ENCODE results near the gene MSI2.

MSI2 gene

DNA sequence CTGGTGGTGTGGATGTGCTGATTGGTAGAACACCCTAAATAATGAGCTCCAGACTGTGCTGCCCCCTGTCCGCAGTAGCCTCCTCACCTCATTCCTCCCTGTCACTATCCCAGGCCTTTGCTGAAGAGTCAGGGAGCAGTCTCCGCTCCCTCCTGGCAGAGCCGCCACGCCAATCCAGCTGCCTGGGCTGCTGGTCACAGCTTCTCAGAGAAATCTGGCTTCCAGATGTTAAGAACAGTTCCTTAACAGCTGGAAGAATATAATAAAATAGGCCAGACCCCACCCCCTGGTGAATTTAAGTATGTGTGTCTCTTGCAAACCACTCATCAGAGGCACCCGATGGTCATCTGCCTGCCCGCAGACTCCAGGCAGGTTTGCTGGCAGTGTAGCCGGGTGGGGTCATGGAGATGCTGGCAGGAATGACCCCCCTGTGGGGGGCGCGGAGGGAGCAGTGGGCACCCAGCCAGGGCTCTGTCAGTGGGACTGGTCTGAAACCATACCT is 327.8 kb downstream of the MSI2 start:
- no peak overlapping the region for H3K4me3 ChIP-seq (ENCODE audit: low read length)
- no peak for DNase-seq (ENCODE audit: low read depth)
- TF ChIP-seq, protein P1, sequence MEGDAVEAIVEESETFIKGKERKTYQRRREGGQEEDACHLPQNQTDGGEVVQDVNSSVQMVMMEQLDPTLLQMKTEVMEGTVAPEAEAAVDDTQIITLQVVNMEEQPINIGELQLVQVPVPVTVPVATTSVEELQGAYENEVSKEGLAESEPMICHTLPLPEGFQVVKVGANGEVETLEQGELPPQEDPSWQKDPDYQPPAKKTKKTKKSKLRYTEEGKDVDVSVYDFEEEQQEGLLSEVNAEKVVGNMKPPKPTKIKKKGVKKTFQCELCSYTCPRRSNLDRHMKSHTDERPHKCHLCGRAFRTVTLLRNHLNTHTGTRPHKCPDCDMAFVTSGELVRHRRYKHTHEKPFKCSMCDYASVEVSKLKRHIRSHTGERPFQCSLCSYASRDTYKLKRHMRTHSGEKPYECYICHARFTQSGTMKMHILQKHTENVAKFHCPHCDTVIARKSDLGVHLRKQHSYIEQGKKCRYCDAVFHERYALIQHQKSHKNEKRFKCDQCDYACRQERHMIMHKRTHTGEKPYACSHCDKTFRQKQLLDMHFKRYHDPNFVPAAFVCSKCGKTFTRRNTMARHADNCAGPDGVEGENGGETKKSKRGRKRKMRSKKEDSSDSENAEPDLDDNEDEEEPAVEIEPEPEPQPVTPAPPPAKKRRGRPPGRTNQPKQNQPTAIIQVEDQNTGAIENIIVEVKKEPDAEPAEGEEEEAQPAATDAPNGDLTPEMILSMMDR (IDR thresholded peaks at IDR 0.05; ENCODE audit: insufficient read depth, low read depth, low read length, missing control alignments), result no peak

DNA sequence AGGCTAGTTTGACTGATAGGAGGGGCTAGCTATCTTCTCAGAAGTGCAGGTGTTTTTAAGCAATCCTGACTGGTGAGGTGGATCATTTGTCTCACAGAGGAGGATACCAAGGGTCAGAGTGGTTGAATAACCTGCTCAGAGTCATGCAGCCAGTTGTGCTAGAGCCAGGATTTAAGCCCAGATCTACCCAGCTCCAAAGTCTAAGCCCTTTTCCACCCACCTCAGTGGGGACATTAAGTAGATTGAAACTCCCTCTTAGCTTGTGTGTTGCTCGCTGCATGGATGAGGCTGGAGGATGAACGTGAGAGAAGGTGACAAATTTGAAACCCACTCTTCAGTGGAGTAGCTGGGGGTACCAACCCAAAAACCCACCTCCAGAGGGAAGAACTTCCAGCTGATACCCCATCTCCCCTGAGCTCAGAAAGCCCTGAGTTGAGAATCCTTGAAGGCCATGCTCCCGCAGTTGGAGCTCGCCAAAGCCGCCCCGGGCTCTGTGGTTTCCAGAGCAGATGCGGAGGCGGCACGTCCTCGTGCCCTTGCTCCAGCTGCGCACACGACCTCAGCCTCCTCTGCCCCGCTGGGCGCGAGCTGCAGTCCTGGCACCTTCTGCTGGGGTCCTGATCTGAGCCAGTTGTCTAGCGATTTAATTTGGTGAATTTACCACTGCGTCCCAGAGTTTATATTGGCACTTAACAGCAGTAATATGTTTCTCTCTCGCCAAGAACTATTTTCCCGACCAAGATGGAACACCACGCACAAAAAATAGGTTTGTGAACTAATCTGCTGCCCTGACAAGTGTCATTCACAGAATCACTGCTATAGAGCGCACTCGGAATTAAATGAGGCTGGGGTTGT is 329.2 kb downstream of the MSI2 start:
- H3K4me3 ChIP-seq (ENCODE audit: low read length), result no peak overlapping the region
- DNase-seq (ENCODE audit: low read depth), result no peak
- TF ChIP-seq, protein P1 (IDR thresholded peaks at IDR 0.05; ENCODE audit: insufficient read depth, low read depth, low read length, missing control alignments), result no peak

DNA sequence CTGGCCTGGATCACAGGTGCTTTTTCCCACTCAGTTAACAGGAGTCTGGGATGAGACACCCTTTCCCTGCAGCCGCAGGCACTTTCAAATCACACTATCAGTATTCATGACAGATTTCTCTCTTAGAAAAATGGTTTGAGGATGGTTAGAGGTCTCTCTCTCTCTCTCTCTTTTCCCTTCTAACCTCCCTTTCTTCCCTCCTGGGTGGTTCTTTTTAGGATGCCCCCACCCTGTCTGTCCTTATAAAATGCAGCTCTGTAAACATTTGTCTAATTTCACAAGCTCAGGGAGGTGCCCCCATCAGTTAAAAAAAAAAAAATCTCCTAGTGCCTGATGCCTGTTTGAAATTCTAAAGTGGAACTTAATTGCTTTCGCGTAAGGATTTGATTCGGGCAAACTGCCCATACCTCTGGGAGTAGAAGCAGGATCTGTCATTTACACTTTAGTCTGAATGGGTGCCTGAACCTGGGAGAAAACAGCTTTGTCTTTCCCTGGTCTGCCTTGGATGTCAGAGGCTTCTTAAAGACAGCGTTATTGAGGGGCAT is 329.9 kb downstream of the MSI2 start:
- no peak for DNase-seq (ENCODE audit: low read depth)
- no peak overlapping the region for H3K4me3 ChIP-seq (ENCODE audit: low read length)
- TF ChIP-seq, protein P1 (IDR thresholded peaks at IDR 0.05; ENCODE audit: insufficient read depth, low read depth, low read length, missing control alignments), result no peak

DNA sequence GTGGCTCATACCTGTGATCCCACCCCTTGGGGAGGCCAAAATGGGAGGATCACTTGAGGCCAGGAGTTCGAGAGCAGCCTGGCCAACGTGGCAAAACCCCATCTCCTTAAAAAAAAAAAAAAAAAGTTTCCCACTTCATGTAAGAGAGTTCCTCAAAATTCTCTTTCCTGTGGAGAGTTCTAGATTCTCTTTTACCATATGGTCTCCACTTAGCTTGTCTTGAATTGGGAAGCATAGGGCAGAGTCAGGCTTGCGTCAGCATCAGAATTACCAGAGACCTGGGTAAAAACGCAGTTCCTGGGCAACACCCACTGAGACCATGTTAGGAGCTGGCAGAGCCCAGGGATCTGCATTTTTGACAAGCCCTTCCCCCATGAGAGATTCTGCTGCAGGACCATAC is 330.4 kb downstream of the MSI2 start:
- DNase-seq (ENCODE audit: low read depth), result no peak
- H3K4me3 ChIP-seq (ENCODE audit: low read length), result no peak overlapping the region
- TF ChIP-seq, protein P1 (IDR thresholded peaks at IDR 0.05; ENCODE audit: insufficient read depth, low read depth, low read length, missing control alignments), result no peak

DNA sequence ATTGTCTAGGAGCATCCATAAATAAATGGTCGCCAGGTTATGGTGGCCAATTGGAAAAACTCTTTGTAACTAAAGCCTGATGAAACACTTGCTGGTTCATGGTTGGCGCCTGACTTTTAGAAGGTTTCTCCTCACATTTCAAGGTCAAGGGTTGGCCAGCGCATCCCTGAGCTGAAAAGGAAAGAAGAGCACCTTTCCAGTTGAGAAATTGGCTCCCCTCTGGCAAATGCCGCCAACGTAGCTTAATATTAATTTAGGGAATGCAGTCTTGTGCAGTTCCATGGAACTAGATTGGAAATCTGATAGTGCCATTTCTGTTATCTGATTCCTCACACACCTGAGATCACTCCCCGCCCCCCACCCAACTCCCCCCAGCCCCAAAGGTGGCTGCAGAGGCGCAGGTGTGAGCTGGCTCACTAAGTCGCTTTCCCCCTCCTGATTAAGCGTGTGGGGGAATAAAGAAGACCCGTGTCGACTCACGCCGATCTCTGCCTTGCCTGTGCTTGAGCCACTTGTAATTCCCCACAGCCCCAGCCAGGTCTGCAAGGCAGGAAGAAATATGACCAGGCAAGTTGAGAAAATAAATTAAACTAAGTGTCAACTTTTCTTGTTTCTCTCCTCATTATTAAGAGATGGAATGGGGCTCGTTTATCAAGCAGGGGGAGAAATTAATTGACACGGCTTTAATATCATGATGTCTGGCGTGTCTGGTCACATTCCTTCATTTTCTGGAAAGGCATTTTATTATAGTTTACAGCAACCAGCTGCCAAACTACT is 331.1 kb downstream of the MSI2 start:
- DNase-seq (ENCODE audit: low read depth), result no peak
- no peak overlapping the region for H3K4me3 ChIP-seq (ENCODE audit: low read length)
- TF ChIP-seq, protein P1 (IDR thresholded peaks at IDR 0.05; ENCODE audit: insufficient read depth, low read depth, low read length, missing control alignments), result no peak

DNA sequence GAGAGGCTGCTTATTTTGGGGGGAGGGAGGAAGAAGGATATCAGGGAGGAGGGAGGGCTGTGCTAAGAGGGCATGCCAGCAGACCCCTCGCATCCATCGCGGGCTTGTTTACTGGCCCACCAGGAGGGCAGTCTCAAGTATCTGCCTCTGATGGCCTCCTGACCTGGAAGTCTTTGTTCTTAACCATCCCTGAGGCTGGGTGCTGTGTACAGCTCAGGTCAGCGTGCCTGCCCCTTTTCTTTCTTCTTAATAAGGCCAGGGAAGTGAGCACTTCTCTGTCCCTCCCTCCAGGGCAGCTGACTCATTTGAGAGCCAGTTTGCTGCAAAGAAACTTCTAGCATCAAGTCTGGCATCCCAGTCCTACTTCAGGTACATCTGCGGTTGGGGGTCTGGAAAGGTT is 331.8 kb downstream of the MSI2 start:
- H3K4me3 ChIP-seq (ENCODE audit: low read length), result no peak overlapping the region
- TF ChIP-seq, protein P1 (IDR thresholded peaks at IDR 0.05; ENCODE audit: insufficient read depth, low read depth, low read length, missing control alignments), result no peak
- peak; percentile 36 for DNase-seq (ENCODE audit: low read depth)

All from epithelial cell of esophagus (primary cell).